PC-3 (cell line): Measurements from ENCODE around the gene PARVA. TPM values are rescaled to one million over a fixed set of nuclear protein-coding genes. Genes with fewer than 3 reads are reported as not detected.

Experiments used
- ATAC-seq: fragments of 200-7000 bp; cut with Tn5 transposase; 2 replicates; pipeline ENCODE4 v1.9.1; 2020; ENCODE audit warnings: mild to moderate bottlenecking, moderate library complexity
- BruUV-seq: library from RNA; stranded (reverse); fragments of 400-500 nt; replicated peaks from 2 replicates; lab custom pipeline; 2021; lab: Mats Ljungman, UMichigan
- CTCF ChIA-PET: fragments of 300-600 bp; sonication (Branson Sonifier 250); formaldehyde crosslinking; loops from one replicate; lab custom pipeline; 2022; ENCODE audit warnings: antibody characterized with exemption; lab: Charles Lee
- POLR2A ChIA-PET: fragments of 300-600 bp; sonication (Branson Sonifier 250); formaldehyde crosslinking; loops from one replicate; lab custom pipeline; 2022; ENCODE audit warnings: antibody characterized with exemption; ENCODE audit not compliant: unreplicated experiment; lab: Charles Lee
- DNase-seq: peaks from one replicate; pipeline ENCODE4 v3.0.0-alpha.2; 2015
- H2AFZ ChIP-seq: fragments of 300-600 bp; sonication (generic); 2 replicates; pipeline ENCODE4 v1.6.0; 2016; ENCODE audit warnings: antibody characterized with exemption, low read length
- H3F3A ChIP-seq: fragments of 300-600 bp; sonication (generic); one replicate; pipeline ENCODE4 v1.6.0; 2017; ENCODE audit warnings: antibody characterized with exemption, low read length, control low read depth, mild to moderate bottlenecking; ENCODE audit not compliant: unreplicated experiment
- H3K27ac ChIP-seq: fragments of 300-600 bp; sonication (generic); 2 replicates; pipeline ENCODE4 v1.5.1; 2016; ENCODE audit warnings: mild to moderate bottlenecking, low read length
- H3K27me3 ChIP-seq: fragments of 300-600 bp; sonication (generic); 2 replicates; pipeline ENCODE4 v1.6.1; 2016; ENCODE audit warnings: low read length, mixed read lengths
- H3K36me3 ChIP-seq: fragments of 300-600 bp; sonication (generic); 2 replicates; pipeline ENCODE4 v1.6.1; 2016; ENCODE audit warnings: low read depth, mixed run types, low read length, mixed read lengths
- H3K4me1 ChIP-seq: fragments of 300-600 bp; sonication (generic); 2 replicates; pipeline ENCODE4 v1.5.1; 2016; ENCODE audit warnings: low read length; ENCODE audit not compliant: insufficient read depth
- H3K4me2 ChIP-seq: fragments of 300-600 bp; sonication (generic); 2 replicates; pipeline ENCODE4 v1.6.0; 2016; ENCODE audit warnings: low read length
- H3K4me3 ChIP-seq: fragments of 300-600 bp; sonication (generic); 2 replicates; pipeline ENCODE4 v1.5.1; 2016; ENCODE audit warnings: mild to moderate bottlenecking, low read length, mixed read lengths
- H3K79me2 ChIP-seq: fragments of 300-600 bp; sonication (generic); 2 replicates; pipeline ENCODE4 v1.6.1; 2017; ENCODE audit warnings: low read length, mixed read lengths
- H3K9ac ChIP-seq: fragments of 300-600 bp; sonication (generic); 2 replicates; pipeline ENCODE4 v1.6.0; 2016; ENCODE audit warnings: mild to moderate bottlenecking, low read length
- H3K9me2 ChIP-seq: fragments of 300-600 bp; sonication (generic); replicated peaks from 2 replicates; pipeline ENCODE4 v1.6.1; 2016; ENCODE audit warnings: mixed run types, low read length, mixed read lengths
- H3K9me3 ChIP-seq: fragments of 300-600 bp; sonication (generic); 2 replicates; pipeline ENCODE4 v1.6.1; 2016; ENCODE audit warnings: low read length, mixed read lengths
- H4K20me1 ChIP-seq: fragments of 300-600 bp; sonication (generic); 2 replicates; pipeline ENCODE4 v1.6.1; 2016; ENCODE audit warnings: low read length, mixed read lengths
- CTCF ChIP-seq: fragments of 300-600 bp; sonication (generic); conservative IDR thresholded peaks from 2 replicates; pipeline ENCODE4 v1.5.1; 2017; ENCODE audit warnings: antibody characterized with exemption, low read depth, mild to moderate bottlenecking, low read length
- EZH2 ChIP-seq: fragments of 300-600 bp; sonication (generic); IDR thresholded peaks from one replicate; pipeline ENCODE4 v1.6.1; 2017; ENCODE audit warnings: antibody characterized with exemption, mild to moderate bottlenecking, low read length; ENCODE audit not compliant: unreplicated experiment
- EZH2phosphoT487 ChIP-seq: fragments of 300-600 bp; sonication (generic); IDR thresholded peaks from 2 replicates; pipeline ENCODE4 v1.6.1; 2018; ENCODE audit warnings: mild to moderate bottlenecking, antibody characterized with exemption, low read length, borderline replicate concordance
- intact Hi-C: fragments of 100-400 bp; cut with micrococcal nuclease; formaldehyde crosslinking; loops from 2 replicates; pipeline ENCODE4 v1.9.0; 2023
- total RNA-seq: library from RNA; depleted of rRNA; stranded (reverse); fragments of >200 nt; gene quantifications from 2 replicates; pipeline ENCODE4 v1.2.3, GENCODE V29; 2014

Gene PARVA
- total RNA-seq, 1 experiment from 2014 or later: 13.5 TPM

- H4K20me1 ChIP-seq: no peaks in the 10 kb centered on the region
- CTCF ChIA-PET: no interaction called here
- no peak overlapping the region for H2AFZ ChIP-seq
- intact Hi-C loops: no loop called here
- no peak overlapping the region for H3K4me2 ChIP-seq
- no peaks in the 10 kb centered on the region for H3K9me2 ChIP-seq
- TF ChIP-seq EZH2 (no peak), EZH2phosphoT487 (no peak), CTCF (no peak)
- POLR2A ChIA-PET: no interaction called here
- H3K9ac ChIP-seq: no peak overlapping the region
- no peaks in the 10 kb centered on the region for H3K9me3 ChIP-seq
- no peak overlapping the region for H3K4me3 ChIP-seq
- peaks cover 12% of the 10 kb centered on the region for H3K4me1 ChIP-seq
- DNase-seq (no peak), ATAC-seq (no peak)
- H3K36me3 ChIP-seq: no peaks in the 10 kb centered on the region
- no peaks in the 10 kb centered on the region for H3F3A ChIP-seq
- H3K27me3 ChIP-seq: no peaks in the 10 kb centered on the region
- BruUV-seq: no TSS peak
- no peaks in the 10 kb centered on the region for H3K79me2 ChIP-seq
- H3K27ac ChIP-seq: no peak overlapping the region
Measured at GRCh38 chr11:12547953-12548650, 170.7 kb downstream of the PARVA start.

GRCh38 chr11:12552692-12553091 is 175.3 kb downstream of the PARVA start:
- H3K4me3 ChIP-seq: no peak overlapping the region
- no peaks in the 10 kb centered on the region for H3K9me2 ChIP-seq
- no peaks in the 10 kb centered on the region for H4K20me1 ChIP-seq
- no peak overlapping the region for H3K4me2 ChIP-seq
- no peaks in the 10 kb centered on the region for H3K79me2 ChIP-seq
- POLR2A ChIA-PET: no interaction called here
- H3K9me3 ChIP-seq: no peaks in the 10 kb centered on the region
- H3F3A ChIP-seq: no peaks in the 10 kb centered on the region
- no peak overlapping the region for H3K9ac ChIP-seq
- CTCF ChIA-PET: no interaction called here
- ATAC-seq: no peak
- intact Hi-C loops: no loop called here
- DNase-seq: no peak
- no peak overlapping the region for H3K27ac ChIP-seq
- no TSS peak for BruUV-seq
- no peaks in the 10 kb centered on the region for H3K36me3 ChIP-seq
- TF ChIP-seq EZH2: no peak
- TF ChIP-seq CTCF: no peak
- no peak for TF ChIP-seq EZH2phosphoT487
- no peaks in the 10 kb centered on the region for H3K27me3 ChIP-seq
- H3K4me1 ChIP-seq: 0 out of 2 replicates have a peak, but pooled peaks cover 3% of the 10 kb centered on the region
- no peak overlapping the region for H2AFZ ChIP-seq

GRCh38 chr11:12554122-12554521 is 176.8 kb downstream of the PARVA start:
- no peak overlapping the region for H3K4me2 ChIP-seq
- DNase-seq (no peak), ATAC-seq (no peak)
- intact Hi-C loops: no loop called here
- no peaks in the 10 kb centered on the region for H3K36me3 ChIP-seq
- no peaks in the 10 kb centered on the region for H4K20me1 ChIP-seq
- H3K9ac ChIP-seq: no peak overlapping the region
- TF ChIP-seq CTCF: no peak
- TF ChIP-seq EZH2: no peak
- TF ChIP-seq EZH2phosphoT487: no peak
- H3K27me3 ChIP-seq: no peaks in the 10 kb centered on the region
- BruUV-seq: no TSS peak
- no peak overlapping the region for H2AFZ ChIP-seq
- ChIA-PET POLR2A (no interaction called here), CTCF (no interaction called here)
- no peak overlapping the region for H3K4me3 ChIP-seq
- no peaks in the 10 kb centered on the region for H3K9me2 ChIP-seq
- no peaks in the 10 kb centered on the region for H3K9me3 ChIP-seq
- H3K79me2 ChIP-seq: no peaks in the 10 kb centered on the region
- H3K27ac ChIP-seq: no peak overlapping the region
- 0 out of 2 replicates have a peak, but pooled peaks cover 3% of the 10 kb centered on the region for H3K4me1 ChIP-seq
- no peaks in the 10 kb centered on the region for H3F3A ChIP-seq
